GM23338 (cell line): ENCODE data around the gene MYO9B. TPM values are rescaled to one million over a fixed set of nuclear protein-coding genes. Genes with fewer than 3 reads are reported as not detected.

ENCODE experiments used
- ATAC-seq: fragments of 200-7000 bp; cut with Tn5 transposase; 3 replicates; pipeline ENCODE4 v1.9.1; 2020
- DNase-seq: peaks from one replicate; pipeline ENCODE4 v3.0.0-alpha.2; 2015; ENCODE audit warnings: low spot score
- H2AFZ ChIP-seq: fragments of 200-600 bp; sonication (generic); 2 replicates; pipeline ENCODE4 v1.8.0; 2016; ENCODE audit warnings: antibody characterized with exemption, mild to moderate bottlenecking, moderate library complexity
- H3F3A ChIP-seq: fragments of 200-600 bp; sonication (generic); replicated peaks from 2 replicates; pipeline ENCODE4 v1.8.0; 2017; ENCODE audit warnings: antibody characterized with exemption, mixed run types, low read depth
- H3K27ac ChIP-seq: fragments of 200-600 bp; sonication (generic); 2 replicates; pipeline ENCODE4 v1.6.1; 2016; ENCODE audit warnings: low read depth
- H3K27me3 ChIP-seq: fragments of 200-600 bp; sonication (generic); 2 replicates; pipeline ENCODE4 v1.8.0; 2016; ENCODE audit warnings: mild to moderate bottlenecking, mixed run types, moderate library complexity; ENCODE audit not compliant: insufficient read depth
- H3K36me3 ChIP-seq: fragments of 200-600 bp; sonication (generic); 2 replicates; pipeline ENCODE4 v1.8.0; 2016; ENCODE audit warnings: mild to moderate bottlenecking; ENCODE audit not compliant: insufficient read depth
- H3K4me1 ChIP-seq: fragments of 200-600 bp; sonication (generic); 2 replicates; pipeline ENCODE4 v1.8.0; 2016; ENCODE audit warnings: mild to moderate bottlenecking, moderate library complexity; ENCODE audit not compliant: insufficient read depth
- H3K4me2 ChIP-seq: fragments of 200-600 bp; sonication (generic); 2 replicates; pipeline ENCODE4 v1.7.1; 2017; ENCODE audit warnings: mixed run types
- H3K4me3 ChIP-seq: fragments of 200-600 bp; sonication (generic); 2 replicates; pipeline ENCODE4 v1.6.1; 2016; ENCODE audit warnings: mixed run types
- H3K79me2 ChIP-seq: fragments of 200-600 bp; sonication (generic); replicated peaks from 2 replicates; pipeline ENCODE4 v1.8.0; 2017; ENCODE audit warnings: mild to moderate bottlenecking; ENCODE audit not compliant: insufficient read depth
- H3K9me2 ChIP-seq: fragments of 200-600 bp; sonication (generic); 2 replicates; pipeline ENCODE4 v1.8.0; 2017; ENCODE audit not compliant: insufficient read depth
- H4K20me1 ChIP-seq: fragments of 200-600 bp; sonication (generic); replicated peaks from 2 replicates; pipeline ENCODE4 v1.8.0; 2017; ENCODE audit warnings: mild to moderate bottlenecking; ENCODE audit not compliant: insufficient read depth
- H3K27ac Mint-ChIP-seq: 2 replicates; pipeline ENCODE4 v1.8.0; 2020; ENCODE audit warnings: inconsistent platforms, mild to moderate bottlenecking, moderate library complexity, mixed read lengths
- H3K27me3 Mint-ChIP-seq: 3 replicates; pipeline ENCODE4 v1.8.0; 2022; ENCODE audit warnings: low read depth, mild to moderate bottlenecking, moderate library complexity, mixed read lengths, inconsistent platforms; ENCODE audit not compliant: insufficient read depth, poor library complexity
- H3K36me3 Mint-ChIP-seq: 3 replicates; pipeline ENCODE4 v1.8.0; 2021; ENCODE audit warnings: low read depth, mild to moderate bottlenecking, inconsistent platforms, moderate library complexity, mixed read lengths
- H3K4me1 Mint-ChIP-seq: 3 replicates; pipeline ENCODE4 v1.8.0; 2020; ENCODE audit warnings: mild to moderate bottlenecking, inconsistent platforms, mixed read lengths
- H3K4me3 Mint-ChIP-seq: 3 replicates; pipeline ENCODE4 v1.8.0; 2021; ENCODE audit warnings: moderate library complexity, mild to moderate bottlenecking, inconsistent platforms, mixed read lengths
- H3K9me3 Mint-ChIP-seq: 3 replicates; pipeline ENCODE4 v1.8.0; 2020; ENCODE audit warnings: moderate library complexity, mild to moderate bottlenecking, inconsistent platforms, mixed read lengths
- CREB1 ChIP-seq: fragments of 250-450 bp; sonication (Bioruptor Pico); IDR thresholded peaks from 2 replicates; pipeline ENCODE4 v1.5.0; 2020; ENCODE audit warnings: low read depth, mild to moderate bottlenecking, moderate library complexity
- EZH2 ChIP-seq: fragments of 200-600 bp; sonication (generic); IDR thresholded peaks from one replicate; pipeline ENCODE4 v1.8.0; 2017; ENCODE audit warnings: antibody characterized with exemption, mild to moderate bottlenecking, low read depth; ENCODE audit not compliant: unreplicated experiment
- EZH2phosphoT487 ChIP-seq: fragments of 200-600 bp; sonication (generic); IDR thresholded peaks from one replicate; pipeline ENCODE4 v1.8.1; 2018; ENCODE audit warnings: antibody characterized with exemption; ENCODE audit not compliant: unreplicated experiment
- JUNB ChIP-seq: IDR thresholded peaks from one replicate; pipeline ENCODE4 v1.6.1; 2016; ENCODE audit warnings: antibody characterized with exemption; ENCODE audit not compliant: unreplicated experiment
- NANOG ChIP-seq: IDR thresholded peaks from 2 replicates; pipeline ENCODE4 v1.6.1; 2016; ENCODE audit warnings: antibody characterized with exemption, borderline replicate concordance
- POLR2AphosphoS5 ChIP-seq: IDR thresholded peaks from 2 replicates; pipeline ENCODE4 v1.6.1; 2016; ENCODE audit warnings: antibody characterized with exemption, low read depth
- STAT1 ChIP-seq: IDR thresholded peaks from one replicate; pipeline ENCODE4 v1.6.1; 2016; ENCODE audit warnings: antibody characterized with exemption; ENCODE audit not compliant: unreplicated experiment
- ZNF114 ChIP-seq: fragments of 250-450 bp; sonication (Bioruptor Pico); IDR thresholded peaks from 2 replicates; pipeline ENCODE4 v1.5.0; 2020; ENCODE audit warnings: mild to moderate bottlenecking, moderate library complexity
- ZNF331 ChIP-seq: fragments of 250-450 bp; sonication (Bioruptor Pico); IDR thresholded peaks from 2 replicates; pipeline ENCODE4 v1.5.0; 2020; ENCODE audit warnings: low read depth, mild to moderate bottlenecking, moderate library complexity
- polyA plus RNA-seq: library from polyadenylated mRNA; unstranded; fragments of >200 nt; fragmentation: Nextera tagmentation; extraction: Ambion mirVana; gene quantifications from 2 replicates; pipeline ENCODE4 v1.2.1, GENCODE V29; 2016
- total RNA-seq: library from RNA; depleted of rRNA; stranded (reverse); fragments of >200 nt; shearing (Covaris generic); gene quantifications from 2 replicates; pipeline ENCODE4 v1.2.3, GENCODE V29; 2014
- TF ChIP-seq, protein P1 (sequence below): IDR thresholded peaks from one replicate; pipeline ENCODE4 v1.6.1; 2018; ENCODE audit warnings: antibody characterized with exemption; ENCODE audit not compliant: unreplicated experiment
- TF ChIP-seq, protein P2 (sequence below): IDR thresholded peaks from 2 replicates; pipeline ENCODE4 v1.6.1; 2016; ENCODE audit warnings: antibody characterized with exemption
- TF ChIP-seq, protein P3 (sequence below), 2 experiments: fragments of 200-600 bp in 1 of 2; sonication (generic) in 1 of 2; conservative IDR thresholded peaks; 2 replicates each; pipeline versions ENCODE4 v1.5.1 to v1.6.1; 2016 to 2017; ENCODE audit warnings: antibody characterized with exemption in 2 of 2, low read depth in 2 of 2, mild to moderate bottlenecking in 2 of 2, moderate library complexity in 1 of 2

The MYO9B gene
- total and polyA plus RNA-seq, 2 experiments from 2014 or later = 28.7 to 61.3 TPM

DNA sequence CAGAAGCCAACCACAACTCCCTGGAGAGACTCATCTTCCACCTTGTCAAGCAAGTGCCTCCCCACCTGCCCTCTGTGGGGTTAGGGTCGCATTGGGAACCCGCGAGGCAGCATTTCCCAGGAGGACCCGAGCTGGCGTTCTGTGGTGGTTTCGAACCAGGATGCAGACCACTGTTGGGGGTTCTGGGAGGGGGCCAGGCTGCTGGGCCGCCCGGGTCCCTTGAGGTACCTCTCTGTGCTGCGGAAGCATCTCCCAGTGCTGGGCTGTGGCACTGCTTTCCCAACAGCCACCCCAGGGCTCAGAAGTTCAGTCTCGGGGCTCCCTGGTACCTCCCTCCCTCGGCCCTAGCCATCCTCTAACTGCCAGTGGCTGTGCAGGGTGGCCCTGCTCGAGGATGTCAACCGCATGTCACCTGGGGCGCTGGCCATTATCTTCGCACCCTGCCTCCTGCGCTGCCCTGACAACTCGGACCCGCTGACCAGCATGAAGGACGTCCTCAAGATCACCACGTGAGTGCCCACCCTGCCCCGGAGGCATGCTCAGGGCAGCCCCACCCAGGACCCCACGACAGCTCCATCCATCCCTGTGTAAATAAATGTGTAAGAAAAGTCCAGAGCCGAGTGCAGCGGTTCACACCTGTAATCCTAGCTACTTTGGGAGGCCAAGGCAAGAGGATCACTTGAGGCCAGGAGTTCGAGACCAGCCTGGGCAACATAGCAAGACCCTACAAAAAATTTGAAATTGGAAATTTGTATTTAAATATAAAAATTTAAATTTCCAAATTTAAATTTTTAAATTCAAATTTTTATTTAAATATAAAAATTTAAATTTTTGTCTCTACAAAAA is 131.4 kb downstream of the MYO9B start:
- Mint-ChIP-seq H3K4me1 (peaks cover 10% of the 10 kb centered on the region), H3K4me3 (no peak overlapping the region), H3K27me3 (peaks cover 22% of the 10 kb centered on the region), H3K27ac (no peak overlapping the region), H3K36me3 (peaks cover 39% of the 10 kb centered on the region), H3K9me3 (no peaks in the 10 kb centered on the region; the same call in 2 of the 3 replicates)
- Histone ChIP-seq H3K9me2 (no peaks in the 10 kb centered on the region), H2AFZ (no peak overlapping the region), H3K4me2 (no peak overlapping the region), H3K4me3 (no peak overlapping the region), H3K4me1 (peaks cover 9% of the 10 kb centered on the region), H3K27ac (no peak overlapping the region), H3K27me3 (no peaks in the 10 kb centered on the region), H3K36me3 (no peaks in the 10 kb centered on the region), H3F3A (peaks cover 13% of the 10 kb centered on the region), H4K20me1 (no peaks in the 10 kb centered on the region), H3K79me2 (no peaks in the 10 kb centered on the region)
- no peak for DNase-seq
- ATAC-seq = no peak
- TF ChIP-seq CREB1 (CRISPR knock-in tag) = no peak
- TF ChIP-seq STAT1 = no peak
- no peak for TF ChIP-seq POLR2AphosphoS5
- no peak for TF ChIP-seq NANOG
- TF ChIP-seq JUNB = no peak
- TF ChIP-seq, protein P1, sequence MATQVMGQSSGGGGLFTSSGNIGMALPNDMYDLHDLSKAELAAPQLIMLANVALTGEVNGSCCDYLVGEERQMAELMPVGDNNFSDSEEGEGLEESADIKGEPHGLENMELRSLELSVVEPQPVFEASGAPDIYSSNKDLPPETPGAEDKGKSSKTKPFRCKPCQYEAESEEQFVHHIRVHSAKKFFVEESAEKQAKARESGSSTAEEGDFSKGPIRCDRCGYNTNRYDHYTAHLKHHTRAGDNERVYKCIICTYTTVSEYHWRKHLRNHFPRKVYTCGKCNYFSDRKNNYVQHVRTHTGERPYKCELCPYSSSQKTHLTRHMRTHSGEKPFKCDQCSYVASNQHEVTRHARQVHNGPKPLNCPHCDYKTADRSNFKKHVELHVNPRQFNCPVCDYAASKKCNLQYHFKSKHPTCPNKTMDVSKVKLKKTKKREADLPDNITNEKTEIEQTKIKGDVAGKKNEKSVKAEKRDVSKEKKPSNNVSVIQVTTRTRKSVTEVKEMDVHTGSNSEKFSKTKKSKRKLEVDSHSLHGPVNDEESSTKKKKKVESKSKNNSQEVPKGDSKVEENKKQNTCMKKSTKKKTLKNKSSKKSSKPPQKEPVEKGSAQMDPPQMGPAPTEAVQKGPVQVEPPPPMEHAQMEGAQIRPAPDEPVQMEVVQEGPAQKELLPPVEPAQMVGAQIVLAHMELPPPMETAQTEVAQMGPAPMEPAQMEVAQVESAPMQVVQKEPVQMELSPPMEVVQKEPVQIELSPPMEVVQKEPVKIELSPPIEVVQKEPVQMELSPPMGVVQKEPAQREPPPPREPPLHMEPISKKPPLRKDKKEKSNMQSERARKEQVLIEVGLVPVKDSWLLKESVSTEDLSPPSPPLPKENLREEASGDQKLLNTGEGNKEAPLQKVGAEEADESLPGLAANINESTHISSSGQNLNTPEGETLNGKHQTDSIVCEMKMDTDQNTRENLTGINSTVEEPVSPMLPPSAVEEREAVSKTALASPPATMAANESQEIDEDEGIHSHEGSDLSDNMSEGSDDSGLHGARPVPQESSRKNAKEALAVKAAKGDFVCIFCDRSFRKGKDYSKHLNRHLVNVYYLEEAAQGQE = no peak
- TF ChIP-seq ZNF114 = no peak
- TF ChIP-seq ZNF331 (CRISPR knock-in tag) = no peak
- TF ChIP-seq EZH2phosphoT487 = no peak
- TF ChIP-seq, protein P2, sequence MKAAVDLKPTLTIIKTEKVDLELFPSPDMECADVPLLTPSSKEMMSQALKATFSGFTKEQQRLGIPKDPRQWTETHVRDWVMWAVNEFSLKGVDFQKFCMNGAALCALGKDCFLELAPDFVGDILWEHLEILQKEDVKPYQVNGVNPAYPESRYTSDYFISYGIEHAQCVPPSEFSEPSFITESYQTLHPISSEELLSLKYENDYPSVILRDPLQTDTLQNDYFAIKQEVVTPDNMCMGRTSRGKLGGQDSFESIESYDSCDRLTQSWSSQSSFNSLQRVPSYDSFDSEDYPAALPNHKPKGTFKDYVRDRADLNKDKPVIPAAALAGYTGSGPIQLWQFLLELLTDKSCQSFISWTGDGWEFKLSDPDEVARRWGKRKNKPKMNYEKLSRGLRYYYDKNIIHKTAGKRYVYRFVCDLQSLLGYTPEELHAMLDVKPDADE = no peak
- no peak for TF ChIP-seq EZH2
- TF ChIP-seq, protein P3, sequence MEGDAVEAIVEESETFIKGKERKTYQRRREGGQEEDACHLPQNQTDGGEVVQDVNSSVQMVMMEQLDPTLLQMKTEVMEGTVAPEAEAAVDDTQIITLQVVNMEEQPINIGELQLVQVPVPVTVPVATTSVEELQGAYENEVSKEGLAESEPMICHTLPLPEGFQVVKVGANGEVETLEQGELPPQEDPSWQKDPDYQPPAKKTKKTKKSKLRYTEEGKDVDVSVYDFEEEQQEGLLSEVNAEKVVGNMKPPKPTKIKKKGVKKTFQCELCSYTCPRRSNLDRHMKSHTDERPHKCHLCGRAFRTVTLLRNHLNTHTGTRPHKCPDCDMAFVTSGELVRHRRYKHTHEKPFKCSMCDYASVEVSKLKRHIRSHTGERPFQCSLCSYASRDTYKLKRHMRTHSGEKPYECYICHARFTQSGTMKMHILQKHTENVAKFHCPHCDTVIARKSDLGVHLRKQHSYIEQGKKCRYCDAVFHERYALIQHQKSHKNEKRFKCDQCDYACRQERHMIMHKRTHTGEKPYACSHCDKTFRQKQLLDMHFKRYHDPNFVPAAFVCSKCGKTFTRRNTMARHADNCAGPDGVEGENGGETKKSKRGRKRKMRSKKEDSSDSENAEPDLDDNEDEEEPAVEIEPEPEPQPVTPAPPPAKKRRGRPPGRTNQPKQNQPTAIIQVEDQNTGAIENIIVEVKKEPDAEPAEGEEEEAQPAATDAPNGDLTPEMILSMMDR (conservative IDR thresholded peaks at IDR 0.05; ENCODE audit: low read depth in 2 of 2) = no peak
